ENCODE data around the gene NEO1.

The NEO1 gene

GRCh38 chr15:73268457-73268856 lies 216.2 kb downstream of the NEO1 start:
- no peaks in the 10 kb centered on the region for H3K27me3 ChIP-seq (ENCODE audit: control insufficient read depth in 1 of 2, insufficient read depth in 1 of 2, low read length in 2 of 2)
- H2AFZ ChIP-seq (ENCODE audit: low read depth, low read length): no peak overlapping the region
- no peaks in the 10 kb centered on the region for H3K9me3 ChIP-seq (ENCODE audit: control insufficient read depth, low read length)
- H3K23ac ChIP-seq (ENCODE audit: low read length in 2 of 2): no peak overlapping the region
- peaks cover 4% of the 10 kb centered on the region for H3K79me1 ChIP-seq (replicated peaks; ENCODE audit: low read length, poor library complexity, severe bottlenecking)
- H4K91ac ChIP-seq (ENCODE audit: low read length): no peak overlapping the region
- H3K4ac ChIP-seq (ENCODE audit: low read depth in 1 of 2, low read length in 2 of 2): no peak overlapping the region
- no peak overlapping the region for H3K14ac ChIP-seq (ENCODE audit: low read length in 2 of 2)
- H3K36me3 ChIP-seq (ENCODE audit: control insufficient read depth in 1 of 2, insufficient read depth in 2 of 2, low read depth in 1 of 2, low read length in 2 of 2): peaks cover 6 to 14% of the 10 kb centered on the region in 2 experiments
- H3K27ac ChIP-seq (ENCODE audit: low read length, poor library complexity, severe bottlenecking): no peak overlapping the region
- H2BK5ac ChIP-seq (ENCODE audit: low read depth, low read length, poor library complexity, severe bottlenecking): no peak overlapping the region
- no peak overlapping the region for H2BK15ac ChIP-seq (ENCODE audit: low read depth, poor library complexity, severe bottlenecking)
- no peak overlapping the region for H3K4me2 ChIP-seq (ENCODE audit: low read length, poor library complexity, severe bottlenecking)
- 100% methylated on average over 1 of the region's 1 CpG for WGBS
- no peak overlapping the region for H2BK12ac ChIP-seq (ENCODE audit: low read length in 2 of 2)
- H3K18ac ChIP-seq (ENCODE audit: low read depth in 1 of 2, low read length in 2 of 2): no peak overlapping the region
- no peak overlapping the region for H4K8ac ChIP-seq (ENCODE audit: low read length)
- DNase-seq: no peak
- no peak overlapping the region for H3K9ac ChIP-seq (ENCODE audit: low read length)
- H3K4me3 ChIP-seq (ENCODE audit: insufficient read depth in 1 of 2, low read depth in 1 of 2, low read length in 2 of 2): no peak overlapping the region
- no peaks in the 10 kb centered on the region for H3K4me1 ChIP-seq (ENCODE audit: control insufficient read depth, insufficient read depth, low read depth, low read length)
- H2BK120ac ChIP-seq (ENCODE audit: low read depth, low read length): no peak overlapping the region
- no peak overlapping the region for H2AK5ac ChIP-seq (ENCODE audit: low read length, severe bottlenecking)

- H2BK15ac ChIP-seq (ENCODE audit: low read depth, poor library complexity, severe bottlenecking): no peak overlapping the region
- H3K4me1 ChIP-seq (ENCODE audit: control insufficient read depth, insufficient read depth, low read depth, low read length): no peaks in the 10 kb centered on the region
- H3K18ac ChIP-seq (ENCODE audit: low read depth in 1 of 2, low read length in 2 of 2): no peak overlapping the region
- no peaks in the 10 kb centered on the region for H3K9me3 ChIP-seq (ENCODE audit: control insufficient read depth, low read length)
- H2AK5ac ChIP-seq (ENCODE audit: low read length, severe bottlenecking): no peak overlapping the region
- WGBS: 55% methylated on average over 2 of the region's 3 CpGs
- H3K4me2 ChIP-seq (ENCODE audit: low read length, poor library complexity, severe bottlenecking): no peak overlapping the region
- no peak overlapping the region for H3K23ac ChIP-seq (ENCODE audit: low read length in 2 of 2)
- no peak overlapping the region for H2BK12ac ChIP-seq (ENCODE audit: low read length in 2 of 2)
- H3K36me3 ChIP-seq (ENCODE audit: control insufficient read depth in 1 of 2, insufficient read depth in 2 of 2, low read depth in 1 of 2, low read length in 2 of 2): peaks cover 6 to 14% of the 10 kb centered on the region in 2 experiments
- H4K91ac ChIP-seq (ENCODE audit: low read length): no peak overlapping the region
- no peak overlapping the region for H3K14ac ChIP-seq (ENCODE audit: low read length in 2 of 2)
- H2AFZ ChIP-seq (ENCODE audit: low read depth, low read length): no peak overlapping the region
- no peak overlapping the region for H3K9ac ChIP-seq (ENCODE audit: low read length)
- peak; percentile 21 for DNase-seq
- H3K79me1 ChIP-seq (replicated peaks; ENCODE audit: low read length, poor library complexity, severe bottlenecking): peaks cover 3% of the 10 kb centered on the region
- H3K4ac ChIP-seq (ENCODE audit: low read depth in 1 of 2, low read length in 2 of 2): no peak overlapping the region
- H2BK5ac ChIP-seq (ENCODE audit: low read depth, low read length, poor library complexity, severe bottlenecking): no peak overlapping the region
- no peak overlapping the region for H3K27ac ChIP-seq (ENCODE audit: low read length, poor library complexity, severe bottlenecking)
- H4K8ac ChIP-seq (ENCODE audit: low read length): no peak overlapping the region
- H3K27me3 ChIP-seq (ENCODE audit: control insufficient read depth in 1 of 2, insufficient read depth in 1 of 2, low read length in 2 of 2): no peaks in the 10 kb centered on the region
- H2BK120ac ChIP-seq (ENCODE audit: low read depth, low read length): no peak overlapping the region
- H3K4me3 ChIP-seq (ENCODE audit: insufficient read depth in 1 of 2, low read depth in 1 of 2, low read length in 2 of 2): no peak overlapping the region
These were observed 218.3 kb downstream of the NEO1 start for GRCh38 chr15:73270366-73271097.

GRCh38 chr15:73273181-73274002 lies 221.1 kb downstream of the NEO1 start:
- no peak overlapping the region for H3K18ac ChIP-seq (ENCODE audit: low read depth in 1 of 2, low read length in 2 of 2)
- H2AFZ ChIP-seq (ENCODE audit: low read depth, low read length): no peak overlapping the region
- H2BK12ac ChIP-seq (ENCODE audit: low read length in 2 of 2): no peak overlapping the region
- no peak overlapping the region for H3K4me2 ChIP-seq (ENCODE audit: low read length, poor library complexity, severe bottlenecking)
- DNase-seq: peak; percentile 68
- H3K9me3 ChIP-seq (ENCODE audit: control insufficient read depth, low read length): no peaks in the 10 kb centered on the region
- no peak overlapping the region for H2AK5ac ChIP-seq (ENCODE audit: low read length, severe bottlenecking)
- WGBS: 63% methylated on average over 4 of the region's 5 CpGs
- no peak overlapping the region for H4K8ac ChIP-seq (ENCODE audit: low read length)
- H3K4me1 ChIP-seq (ENCODE audit: control insufficient read depth, insufficient read depth, low read depth, low read length): peaks cover 1% of the 10 kb centered on the region
- no peak overlapping the region for H3K4me3 ChIP-seq (ENCODE audit: insufficient read depth in 1 of 2, low read depth in 1 of 2, low read length in 2 of 2)
- H3K14ac ChIP-seq (ENCODE audit: low read length in 2 of 2): no peak overlapping the region
- H3K27ac ChIP-seq (ENCODE audit: low read length, poor library complexity, severe bottlenecking): no peak overlapping the region
- H2BK15ac ChIP-seq (ENCODE audit: low read depth, poor library complexity, severe bottlenecking): no peak overlapping the region
- no peak overlapping the region for H3K4ac ChIP-seq (ENCODE audit: low read depth in 1 of 2, low read length in 2 of 2)
- no peak overlapping the region for H2BK5ac ChIP-seq (ENCODE audit: low read depth, low read length, poor library complexity, severe bottlenecking)
- H3K36me3 ChIP-seq (ENCODE audit: control insufficient read depth in 1 of 2, insufficient read depth in 2 of 2, low read depth in 1 of 2, low read length in 2 of 2): peaks cover 3 to 8% of the 10 kb centered on the region in 2 experiments
- no peak overlapping the region for H2BK120ac ChIP-seq (ENCODE audit: low read depth, low read length)
- no peak overlapping the region for H4K91ac ChIP-seq (ENCODE audit: low read length)
- peaks cover 3% of the 10 kb centered on the region for H3K79me1 ChIP-seq (replicated peaks; ENCODE audit: low read length, poor library complexity, severe bottlenecking)
- H3K27me3 ChIP-seq (ENCODE audit: control insufficient read depth in 1 of 2, insufficient read depth in 1 of 2, low read length in 2 of 2): no peaks in the 10 kb centered on the region
- H3K9ac ChIP-seq (ENCODE audit: low read length): peak overlapping the region; percentile 32
- H3K23ac ChIP-seq (ENCODE audit: low read length in 2 of 2): no peak overlapping the region

- H3K18ac ChIP-seq (ENCODE audit: low read depth in 1 of 2, low read length in 2 of 2): no peak overlapping the region
- no peak overlapping the region for H3K4me2 ChIP-seq (ENCODE audit: low read length, poor library complexity, severe bottlenecking)
- no peak overlapping the region for H3K4me3 ChIP-seq (ENCODE audit: insufficient read depth in 1 of 2, low read depth in 1 of 2, low read length in 2 of 2)
- H2BK120ac ChIP-seq (ENCODE audit: low read depth, low read length): no peak overlapping the region
- H4K8ac ChIP-seq (ENCODE audit: low read length): no peak overlapping the region
- peaks cover 1% of the 10 kb centered on the region for H3K4me1 ChIP-seq (ENCODE audit: control insufficient read depth, insufficient read depth, low read depth, low read length)
- no peak overlapping the region for H3K4ac ChIP-seq (ENCODE audit: low read depth in 1 of 2, low read length in 2 of 2)
- H3K79me1 ChIP-seq (replicated peaks; ENCODE audit: low read length, poor library complexity, severe bottlenecking): peaks cover 1% of the 10 kb centered on the region
- no peak overlapping the region for H4K91ac ChIP-seq (ENCODE audit: low read length)
- peaks cover 0 to 3% of the 10 kb centered on the region in 2 experiments for H3K36me3 ChIP-seq (ENCODE audit: control insufficient read depth in 1 of 2, insufficient read depth in 2 of 2, low read depth in 1 of 2, low read length in 2 of 2)
- no peak overlapping the region for H3K23ac ChIP-seq (ENCODE audit: low read length in 2 of 2)
- H3K9ac ChIP-seq (ENCODE audit: low read length): no peak overlapping the region
- H2BK15ac ChIP-seq (ENCODE audit: low read depth, poor library complexity, severe bottlenecking): no peak overlapping the region
- no peak overlapping the region for H3K14ac ChIP-seq (ENCODE audit: low read length in 2 of 2)
- no peak overlapping the region for H2AK5ac ChIP-seq (ENCODE audit: low read length, severe bottlenecking)
- no peak overlapping the region for H2BK12ac ChIP-seq (ENCODE audit: low read length in 2 of 2)
- no peak overlapping the region for H3K27ac ChIP-seq (ENCODE audit: low read length, poor library complexity, severe bottlenecking)
- H3K9me3 ChIP-seq (ENCODE audit: control insufficient read depth, low read length): no peaks in the 10 kb centered on the region
- DNase-seq: no peak
- H3K27me3 ChIP-seq (ENCODE audit: control insufficient read depth in 1 of 2, insufficient read depth in 1 of 2, low read length in 2 of 2): no peaks in the 10 kb centered on the region
- H2AFZ ChIP-seq (ENCODE audit: low read depth, low read length): no peak overlapping the region
- H2BK5ac ChIP-seq (ENCODE audit: low read depth, low read length, poor library complexity, severe bottlenecking): no peak overlapping the region
These were observed 223.6 kb downstream of the NEO1 start for GRCh38 chr15:73275862-73276261.
